Right cardiac atrium (tissue), 5 donors: ENCODE data around the gene COG3. TPM values are rescaled to one million over a fixed set of nuclear protein-coding genes. Genes with fewer than 3 reads are reported as not detected.
A peak's percentile ranks its signal among the peaks of the same experiment; 100 is the strongest.

Experiments used
- ATAC-seq, 2 donors: fragments of 200-7000 bp; cut with Tn5 transposase; one replicate each; pipeline versions ENCODE4 v1.8.0 to v1.9.1; 2020; ENCODE audit warnings: moderate library complexity in 2 of 2, mild to moderate bottlenecking in 1 of 2
- DNase-seq, 3 donors: peaks; one replicate each; pipeline ENCODE4 v3.0.0-alpha.2; 2020
- H3K27ac ChIP-seq: one replicate; pipeline ENCODE4 v1.5.1; 2013; ENCODE audit warnings: mild to moderate bottlenecking, low read length, control low read depth, moderate library complexity
- H3K27me3 ChIP-seq: one replicate; pipeline ENCODE4 v1.6.1; 2013; ENCODE audit not compliant: control insufficient read depth, insufficient read depth
- H3K4me1 ChIP-seq: one replicate; pipeline ENCODE4 v1.6.1; 2013; ENCODE audit warnings: low read length; ENCODE audit not compliant: control insufficient read depth, insufficient read depth
- H3K4me3 ChIP-seq: one replicate; pipeline ENCODE4 v1.5.1; 2013; ENCODE audit warnings: low read length, control low read depth
- H3K9me3 ChIP-seq: one replicate; pipeline ENCODE4 v1.6.1; 2013; ENCODE audit warnings: low read length; ENCODE audit not compliant: control insufficient read depth
- WGBS: extraction: QIAGEN DNeasy Blood & Tissue Kit; methylation state at CpG from one replicate; pipeline ENCODE4 v1.1.7; 2013; 5-methylcytosine and 5-hydroxymethylcytosine counted together
- intact Hi-C, 4 donors: fragments of 100-400 bp; cut with DNase I; formaldehyde crosslinking; loops; one replicate each; pipeline versions ENCODE4 v1.11.0 to v1.14.0; 2022 to 2023
- polyA plus RNA-seq: library from polyadenylated mRNA; stranded (reverse); fragments of 200-250 nt; gene quantifications from one replicate; pipeline ENCODE4 v1.2.3, GENCODE V29; 2013
- total RNA-seq, 4 donors: library from RNA; stranded (reverse); fragmentation: NEBNext Ultra II Directional; extraction: Animal tissue kit (Norgen Biotek cat#: 25700); gene quantifications; one replicate each; pipeline ENCODE4 v1.2.1, GENCODE V29; 2021
- donor health status: healthy with polysubstance abuse.
- donor health status: DM: no; HTN: yes; CAD: no.
- donor health status: DM: no; HTN: no; CAD: no.
- donor health status: DM: no; HTN: yes; CAD: no; lungs with severe emphysema.
- donor health status: DM: yes; HTN: yes; CAD: no.

The COG3 gene
- total and polyA plus RNA-seq, 5 donors, result 10.4 to 23.9 (median 17.5) TPM

DNA sequence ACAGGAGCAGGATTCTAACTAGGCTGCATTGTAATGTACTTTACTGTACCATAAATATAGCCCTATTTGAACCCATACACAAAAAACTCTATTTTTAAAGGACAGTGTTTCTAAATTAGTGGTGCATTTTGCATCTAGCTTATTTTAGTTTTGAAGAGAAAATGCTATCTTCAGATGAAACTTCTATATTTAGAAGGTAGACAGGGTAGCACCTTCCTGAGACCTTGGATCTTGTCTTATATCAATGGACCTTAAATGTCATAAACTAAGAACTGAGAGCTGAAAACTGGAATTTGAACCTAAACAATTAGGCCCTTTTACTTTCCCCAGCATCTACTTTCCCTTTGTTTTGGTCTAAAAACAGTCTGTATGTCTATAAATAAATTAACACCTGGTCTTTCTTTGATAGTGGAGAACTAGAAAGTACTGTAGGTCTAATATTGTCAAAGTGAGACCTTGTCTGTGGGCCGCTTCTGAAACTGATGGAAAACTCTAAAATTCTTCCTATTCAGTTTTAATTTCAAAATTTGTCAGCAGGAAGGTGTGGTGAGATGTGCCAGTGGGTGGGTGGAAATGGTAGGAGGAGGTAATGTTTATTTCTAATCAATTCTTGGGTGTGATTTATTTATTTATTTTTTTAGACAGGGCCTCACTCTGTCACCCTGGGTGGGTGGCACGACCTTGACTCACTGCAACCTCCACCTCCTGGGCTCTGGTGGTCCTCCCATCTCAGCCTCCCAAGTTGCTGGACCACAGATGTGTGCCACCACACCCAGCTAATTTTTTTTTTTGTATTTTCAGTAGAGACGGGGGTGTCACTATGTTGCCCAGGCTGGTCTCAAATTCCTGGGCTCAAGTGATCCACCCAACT lies 10.1 kb downstream of the COG3 start:
- WGBS, result 91% methylated on average over 3 of the region's 3 CpGs
- intact Hi-C loops, result loop anchor here in 1 of 4 donors (10.0 kb wide), 1 partner anchor 100 kb away; no protein-coding TSS in a partner anchor
- peak in 1 of 2 donors; percentile 28 for ATAC-seq

GRCh38 chr13:45479661-45480060 lies 14.9 kb downstream of the COG3 start:
- DNase-seq, result no peak
- WGBS, result 87% methylated on average over 2 of the region's 2 CpGs
- Histone ChIP-seq H3K27ac (no peak overlapping the region), H3K4me1 (no peaks in the 10 kb centered on the region), H3K9me3 (no peaks in the 10 kb centered on the region), H3K27me3 (no peaks in the 10 kb centered on the region), H3K4me3 (no peak overlapping the region)
- ATAC-seq, result no peak
- intact Hi-C loops, result loop anchor here in 1 of 4 donors (10.0 kb wide), 1 partner anchor 105 kb away; no protein-coding TSS in a partner anchor

More for the DNA sequence above, 10.1 kb downstream of the COG3 start:
- Histone ChIP-seq H3K27me3 (no peaks in the 10 kb centered on the region), H3K4me3 (no peak overlapping the region), H3K9me3 (no peaks in the 10 kb centered on the region), H3K4me1 (no peaks in the 10 kb centered on the region), H3K27ac (no peak overlapping the region)
- DNase-seq, result no peak

DNA sequence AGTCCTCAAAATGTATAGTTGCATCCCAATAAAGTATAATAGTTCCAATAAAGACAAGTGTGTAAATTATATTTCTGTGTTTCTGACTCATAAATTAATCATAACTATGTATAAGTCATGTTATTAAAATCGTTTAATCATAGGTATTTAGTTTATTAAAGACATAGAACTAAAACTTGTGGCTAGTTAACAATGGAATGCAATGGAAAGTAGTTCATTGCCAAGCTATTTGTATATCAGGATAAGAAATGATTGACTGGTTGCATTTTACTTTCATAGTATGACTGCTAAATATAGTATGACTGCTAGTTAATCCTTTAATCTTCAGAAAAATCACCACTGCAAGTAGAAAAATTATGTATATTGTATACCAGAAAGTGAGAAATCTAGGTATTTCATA lies 16.9 kb downstream of the COG3 start:
- DNase-seq (no peak), ATAC-seq (no peak)
- Histone ChIP-seq H3K27me3 (no peaks in the 10 kb centered on the region), H3K27ac (no peak overlapping the region), H3K4me3 (no peak overlapping the region), H3K9me3 (no peaks in the 10 kb centered on the region), H3K4me1 (no peaks in the 10 kb centered on the region)
- intact Hi-C loops, result no loop called here
- 63% methylated on average over 1 of the region's 1 CpG for WGBS

- 38% methylated on average over 3 of the region's 3 CpGs for WGBS
- H3K4me3 ChIP-seq, result no peak overlapping the region
- H3K27ac ChIP-seq, result no peak overlapping the region
- DNase-seq (no peak), ATAC-seq (no peak)
- H3K27me3 ChIP-seq, result no peaks in the 10 kb centered on the region
- no peaks in the 10 kb centered on the region for H3K9me3 ChIP-seq
- no peaks in the 10 kb centered on the region for H3K4me1 ChIP-seq
- intact Hi-C loops, result no loop called here
These were observed 17.9 kb downstream of the COG3 start for GRCh38 chr13:45482571-45483173.

GRCh38 chr13:45487604-45488003 lies 22.9 kb downstream of the COG3 start:
- no peak overlapping the region for H3K4me3 ChIP-seq
- no peaks in the 10 kb centered on the region for H3K9me3 ChIP-seq

GRCh38 chr13:45490068-45490467 lies 25.3 kb downstream of the COG3 start:
- DNase-seq (no peak), ATAC-seq (no peak)
- no peaks in the 10 kb centered on the region for H3K27me3 ChIP-seq
- intact Hi-C loops, result no loop called here
- no peaks in the 10 kb centered on the region for H3K4me1 ChIP-seq
- WGBS, result 97% methylated on average over 1 of the region's 1 CpG
- no peak overlapping the region for H3K27ac ChIP-seq
- H3K4me3 ChIP-seq, result no peak overlapping the region
- H3K9me3 ChIP-seq, result no peaks in the 10 kb centered on the region

More at GRCh38 chr13:45487604-45488003, 22.9 kb downstream of the COG3 start:
- intact Hi-C loops, result no loop called here
- DNase-seq (no peak), ATAC-seq (no peak)
- H3K27ac ChIP-seq, result no peak overlapping the region
- no peaks in the 10 kb centered on the region for H3K4me1 ChIP-seq
- H3K27me3 ChIP-seq, result no peaks in the 10 kb centered on the region
- 99% methylated on average over 1 of the region's 1 CpG for WGBS

GRCh38 chr13:45492538-45492937 lies 27.8 kb downstream of the COG3 start:
- no peak for DNase-seq
- intact Hi-C loops, result no loop called here
- H3K9me3 ChIP-seq, result no peaks in the 10 kb centered on the region
- no peak overlapping the region for H3K27ac ChIP-seq
- H3K4me1 ChIP-seq, result no peaks in the 10 kb centered on the region
- H3K4me3 ChIP-seq, result no peak overlapping the region
- WGBS, result 99% methylated on average over 1 of the region's 1 CpG
- no peak for ATAC-seq
- no peaks in the 10 kb centered on the region for H3K27me3 ChIP-seq

- H3K4me3 ChIP-seq, result no peak overlapping the region
- WGBS, result 84% methylated on average over 7 of the region's 7 CpGs
- DNase-seq (no peak), ATAC-seq (no peak)
- no peaks in the 10 kb centered on the region for H3K27me3 ChIP-seq
- H3K4me1 ChIP-seq, result no peaks in the 10 kb centered on the region
- H3K9me3 ChIP-seq, result no peaks in the 10 kb centered on the region
- no peak overlapping the region for H3K27ac ChIP-seq
- intact Hi-C loops, result no loop called here
These were observed 32.2 kb downstream of the COG3 start for GRCh38 chr13:45496942-45497341.

DNA sequence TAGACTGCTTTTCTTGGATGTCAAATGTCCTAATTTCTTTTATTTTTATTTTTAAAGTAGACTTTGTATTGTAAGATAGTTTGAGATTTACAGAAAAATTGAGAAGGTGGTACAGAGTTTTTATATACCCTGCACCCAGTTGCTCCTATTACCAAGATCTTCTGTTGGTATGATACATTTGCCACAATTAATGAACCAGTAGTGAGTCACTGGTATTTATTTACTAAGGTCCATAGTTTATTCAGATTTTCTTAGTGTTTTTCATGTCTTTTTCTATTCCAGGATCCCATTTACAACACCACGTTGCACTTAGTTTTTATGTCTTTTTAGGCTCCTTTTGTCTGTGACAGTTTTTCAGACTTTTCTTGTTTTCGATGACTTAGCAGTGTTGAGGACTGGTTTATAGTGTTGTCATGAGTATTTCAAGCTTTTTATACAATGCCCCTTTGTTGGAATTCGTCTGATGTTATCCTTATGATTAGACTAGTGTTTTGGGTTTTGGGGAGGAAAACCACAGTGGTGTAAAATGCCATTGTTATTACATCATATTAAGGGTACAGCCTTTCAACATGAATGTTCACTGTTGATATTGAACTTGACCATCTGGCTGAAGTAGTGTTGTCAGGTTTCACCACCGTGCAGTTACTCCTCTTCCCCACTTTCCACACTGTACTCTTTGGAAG lies 35.9 kb downstream of the COG3 start:
- intact Hi-C loops, result no loop called here
- Histone ChIP-seq H3K4me3 (no peak overlapping the region), H3K4me1 (no peaks in the 10 kb centered on the region), H3K9me3 (no peaks in the 10 kb centered on the region), H3K27me3 (no peaks in the 10 kb centered on the region), H3K27ac (no peak overlapping the region)
- DNase-seq (no peak), ATAC-seq (peak; percentile 61 to 66)
- WGBS, result 49% methylated on average over 4 of the region's 4 CpGs

GRCh38 chr13:45501175-45501526 lies 36.4 kb downstream of the COG3 start:
- H3K27ac ChIP-seq, result no peak overlapping the region
- intact Hi-C loops, result no loop called here
- no peak overlapping the region for H3K4me3 ChIP-seq
- no peaks in the 10 kb centered on the region for H3K9me3 ChIP-seq
- no peak for ATAC-seq
- H3K27me3 ChIP-seq, result no peaks in the 10 kb centered on the region
- WGBS, result 84% methylated on average over 1 of the region's 1 CpG
- no peaks in the 10 kb centered on the region for H3K4me1 ChIP-seq
- DNase-seq, result no peak

- no peak overlapping the region for H3K4me3 ChIP-seq
- no peaks in the 10 kb centered on the region for H3K27me3 ChIP-seq
- no peaks in the 10 kb centered on the region for H3K9me3 ChIP-seq
- DNase-seq (no peak), ATAC-seq (peak in 1 of 2 donors; percentile 35)
- no peak overlapping the region for H3K27ac ChIP-seq
- intact Hi-C loops, result no loop called here
- H3K4me1 ChIP-seq, result no peaks in the 10 kb centered on the region
These were observed 38.9 kb downstream of the COG3 start for GRCh38 chr13:45503658-45504057.
